ENCODE results near the gene PIK3CA.

GRCh38 chr3:179279837-179280236 lies 131.7 kb downstream of the PIK3CA start:
- TF ChIP-seq CTCF (conservative IDR thresholded peaks at IDR 0.05; ENCODE audit: low read depth in 2 of 2) (no peak), POLR2AphosphoS5 (IDR thresholded peaks at IDR 0.05; ENCODE audit: low read depth) (no peak), REST (IDR thresholded peaks at IDR 0.05; ENCODE audit: unreplicated experiment) (no peak), EZH2 (IDR thresholded peaks at IDR 0.05; ENCODE audit: low read depth, unreplicated experiment) (no peak), EZH2phosphoT487 (IDR thresholded peaks at IDR 0.05; ENCODE audit: unreplicated experiment) (no peak), ZNF331 (CRISPR knock-in tag; IDR thresholded peaks at IDR 0.05; ENCODE audit: low read depth) (no peak), JUNB (IDR thresholded peaks at IDR 0.05; ENCODE audit: unreplicated experiment) (no peak), CREB1 (CRISPR knock-in tag; IDR thresholded peaks at IDR 0.05; ENCODE audit: low read depth) (no peak), ZNF114 (CRISPR knock-in tag; IDR thresholded peaks at IDR 0.05) (no peak), STAT1 (IDR thresholded peaks at IDR 0.05; ENCODE audit: unreplicated experiment) (no peak)
